Measurements from ENCODE around the gene TRIM47. TPM values are rescaled to one million over a fixed set of nuclear protein-coding genes. Genes with fewer than 3 reads are reported as not detected.
A peak's percentile ranks its signal among the peaks of the same experiment; 100 is the strongest.

The TRIM47 gene
- total and polyA plus RNA-seq, 2 of the 13 experiments (the other 11 are each of a cell fraction or from before 2014, with no cell fraction given) = 33.5 to 82.0 TPM

- TF ChIP-seq ZNF607 (CRISPR knock-in tag; IDR thresholded peaks at IDR 0.05; ENCODE audit: borderline replicate concordance) (peak; percentile 97), CENPBD1 (CRISPR knock-in tag; IDR thresholded peaks at IDR 0.05; ENCODE audit: borderline replicate concordance, low read depth) (peak; percentile 78; the same call in 1 of the 2 replicates), POLR2AphosphoS2 (IDR thresholded peaks at IDR 0.05; ENCODE audit: low read depth, low read length) (no peak), ZNF263 (CRISPR knock-in tag; IDR thresholded peaks at IDR 0.05) (peak; percentile 74), ZNF235 (CRISPR knock-in tag; IDR thresholded peaks at IDR 0.05; ENCODE audit: borderline replicate concordance) (peak; percentile 94; the same call in 1 of the 2 replicates), POGZ (CRISPR knock-in tag; IDR thresholded peaks at IDR 0.05) (peak; percentile 87), THRA (CRISPR knock-in tag; IDR thresholded peaks at IDR 0.05; ENCODE audit: borderline replicate concordance) (peak; percentile 89), AHDC1 (CRISPR knock-in tag; IDR thresholded peaks at IDR 0.05; ENCODE audit: borderline replicate concordance) (no peak; the same call in 1 of the 2 replicates), ZNF746 (CRISPR knock-in tag; IDR thresholded peaks at IDR 0.05) (no peak; the same call in 1 of the 2 replicates), ZNF282 (IDR thresholded peaks at IDR 0.05; ENCODE audit: partially characterized antibody) (no peak), ZSCAN20 (CRISPR knock-in tag; IDR thresholded peaks at IDR 0.05; ENCODE audit: borderline replicate concordance) (peak; percentile 86), NFIC (IDR thresholded peaks at IDR 0.05; ENCODE audit: low read length) (no peak; the same call in 1 of the 2 replicates), ADNP (CRISPR knock-in tag; IDR thresholded peaks at IDR 0.05) (no peak; the same call in 1 of the 2 replicates), ZNF850 (CRISPR knock-in tag; conservative IDR thresholded peaks at IDR 0.05) (peak; percentile 85; the same call in 1 of the 2 replicates), REST (IDR thresholded peaks at IDR 0.05; ENCODE audit: borderline replicate concordance in 1 of 2, low read depth in 1 of 2, low read length in 2 of 2) (peak in 1 of 2 experiments; percentile 38; a peak in 1 of 4 replicates)
These were observed 26.6 kb upstream of the TRIM47 start, which contains the start of gene MRPL38 (continued) for GRCh38 chr17:75904749-75905521.

All from HepG2 (cell line).